Mesenchymal stem cell (in vitro differentiated cells and primary cell): Measurements from ENCODE around the gene CDC73.

Experiments
- DNase-seq: peaks from one replicate; pipeline ENCODE4 v3.0.0-alpha.2; 2013
- H2AFZ ChIP-seq: one replicate; pipeline ENCODE4 v1.6.1; 2013; ENCODE audit warnings: low read depth, mild to moderate bottlenecking, control low read depth, inconsistent platforms, low read length, moderate library complexity
- H2AK5ac ChIP-seq: 2 replicates; pipeline ENCODE4 v1.6.1; 2013; ENCODE audit warnings: low read length, moderate library complexity, mild to moderate bottlenecking, inconsistent platforms; ENCODE audit not compliant: severe bottlenecking
- H2BK120ac ChIP-seq: one replicate; pipeline ENCODE4 v1.6.1; 2013; ENCODE audit warnings: low read depth, mild to moderate bottlenecking, inconsistent platforms, low read length, moderate library complexity
- H2BK12ac ChIP-seq, 2 experiments: one replicate each; pipeline ENCODE4 v1.6.1; 2013; ENCODE audit warnings: inconsistent platforms in 2 of 2, low read length in 2 of 2, mild to moderate bottlenecking in 2 of 2, moderate library complexity in 2 of 2, control low read depth in 1 of 2
- H2BK15ac ChIP-seq: one replicate; pipeline ENCODE4 v1.6.1; 2013; ENCODE audit warnings: mild to moderate bottlenecking, low read depth, inconsistent platforms; ENCODE audit not compliant: poor library complexity, severe bottlenecking
- H2BK5ac ChIP-seq: 2 replicates; pipeline ENCODE4 v1.6.1; 2013; ENCODE audit warnings: low read depth, mild to moderate bottlenecking, low read length, control low read depth, inconsistent platforms; ENCODE audit not compliant: poor library complexity, severe bottlenecking
- H3K14ac ChIP-seq, 2 experiments: one replicate each; pipeline ENCODE4 v1.6.1; 2013; ENCODE audit warnings: inconsistent platforms in 2 of 2, low read length in 2 of 2, control low read depth in 1 of 2, mild to moderate bottlenecking in 1 of 2, moderate library complexity in 1 of 2
- H3K18ac ChIP-seq, 2 experiments: one replicate each; pipeline ENCODE4 v1.6.1; 2013; ENCODE audit warnings: inconsistent platforms in 2 of 2, low read length in 2 of 2, control low read depth in 1 of 2, low read depth in 1 of 2, mild to moderate bottlenecking in 1 of 2
- H3K23ac ChIP-seq, 2 experiments: one replicate each; pipeline ENCODE4 v1.6.1; 2013; ENCODE audit warnings: inconsistent platforms in 2 of 2, low read length in 2 of 2, mild to moderate bottlenecking in 2 of 2, moderate library complexity in 2 of 2, control low read depth in 1 of 2
- H3K27ac ChIP-seq: 2 replicates; pipeline ENCODE4 v1.5.1; 2013; ENCODE audit warnings: mild to moderate bottlenecking, moderate library complexity, low read length, control low read depth, inconsistent platforms; ENCODE audit not compliant: poor library complexity, severe bottlenecking
- H3K27me3 ChIP-seq, 2 experiments: 2 replicates each; pipeline versions ENCODE4 v1.6.1 to v1.7.0; 2013; ENCODE audit warnings: low read length in 2 of 2, mild to moderate bottlenecking in 2 of 2, moderate library complexity in 2 of 2, control low read depth in 1 of 2, inconsistent platforms in 1 of 2; ENCODE audit not compliant: control insufficient read depth in 1 of 2, insufficient read depth in 1 of 2
- H3K36me3 ChIP-seq, 2 experiments: 2 replicates each; pipeline versions ENCODE4 v1.6.1 to v1.7.0; 2013; ENCODE audit warnings: low read length in 2 of 2, control low read depth in 1 of 2, inconsistent platforms in 1 of 2, low read depth in 1 of 2, mild to moderate bottlenecking in 1 of 2; ENCODE audit not compliant: insufficient read depth in 2 of 2, control insufficient read depth in 1 of 2
- H3K4ac ChIP-seq, 2 experiments: one replicate each; pipeline ENCODE4 v1.6.1; 2013; ENCODE audit warnings: inconsistent platforms in 2 of 2, low read length in 2 of 2, mild to moderate bottlenecking in 2 of 2, moderate library complexity in 2 of 2, control low read depth in 1 of 2, low read depth in 1 of 2
- H3K4me1 ChIP-seq: 2 replicates; pipeline ENCODE4 v1.6.1; 2013; ENCODE audit warnings: low read depth, low read length, control low read depth; ENCODE audit not compliant: control insufficient read depth, insufficient read depth
- H3K4me2 ChIP-seq: 2 replicates; pipeline ENCODE4 v1.6.1; 2013; ENCODE audit warnings: low read length, mild to moderate bottlenecking, inconsistent platforms; ENCODE audit not compliant: poor library complexity, severe bottlenecking
- H3K4me3 ChIP-seq, 2 experiments: 2 replicates each; pipeline versions ENCODE4 v1.5.1 to v1.7.0; 2013; ENCODE audit warnings: low read length in 2 of 2, mild to moderate bottlenecking in 2 of 2, control low read depth in 1 of 2, low read depth in 1 of 2; ENCODE audit not compliant: insufficient read depth in 1 of 2
- H3K79me1 ChIP-seq: replicated peaks from 2 replicates; pipeline ENCODE4 v1.6.1; 2013; ENCODE audit warnings: mild to moderate bottlenecking, control low read depth, low read length, inconsistent platforms; ENCODE audit not compliant: poor library complexity, severe bottlenecking
- H3K9ac ChIP-seq: 2 replicates; pipeline ENCODE4 v1.7.0; 2013; ENCODE audit warnings: mild to moderate bottlenecking, low read length, moderate library complexity
- H3K9me3 ChIP-seq: 2 replicates; pipeline ENCODE4 v1.7.0; 2013; ENCODE audit warnings: mild to moderate bottlenecking, low read length; ENCODE audit not compliant: control insufficient read depth
- H4K8ac ChIP-seq: one replicate; pipeline ENCODE4 v1.6.1; 2013; ENCODE audit warnings: inconsistent platforms, mild to moderate bottlenecking, low read length, moderate library complexity
- H4K91ac ChIP-seq: one replicate; pipeline ENCODE4 v1.6.1; 2013; ENCODE audit warnings: mild to moderate bottlenecking, low read length, inconsistent platforms
- WGBS: methylation state at CpG from one replicate; pipeline ENCODE4 v1.1.7; 2013; ENCODE audit warnings: mixed read lengths; 5-methylcytosine and 5-hydroxymethylcytosine counted together

The CDC73 gene

DNA sequence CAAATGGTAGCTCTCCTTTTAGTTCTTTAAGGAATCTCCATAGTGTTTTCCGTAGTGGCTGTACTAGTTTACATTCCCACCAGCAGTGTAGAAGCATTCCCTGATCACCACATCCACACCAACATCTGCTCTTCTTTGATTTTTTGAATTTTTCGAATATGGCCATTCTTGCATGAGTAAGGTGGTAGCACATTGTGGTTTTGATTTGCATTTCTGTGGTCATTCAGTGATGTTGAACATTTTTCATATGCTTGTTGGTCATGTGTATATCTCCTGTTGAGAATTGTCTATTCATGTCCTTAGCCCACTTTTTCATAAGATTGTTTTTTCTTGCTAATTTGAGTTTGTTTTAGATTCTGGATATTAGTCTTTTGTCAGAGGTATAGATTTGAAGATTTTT is 149.2 kb downstream of the CDC73 start:
- peaks cover 10% of the 10 kb centered on the region for H3K9me3 ChIP-seq
- H2BK120ac ChIP-seq: no peak overlapping the region
- no peak overlapping the region for H2BK12ac ChIP-seq
- 56% methylated on average over 2 of the region's 2 CpGs for whole genome bisulfite sequencing
- H4K91ac ChIP-seq: no peak overlapping the region
- H2AFZ ChIP-seq: no peak overlapping the region
- no peak overlapping the region for H3K4ac ChIP-seq
- peaks cover 3% of the 10 kb centered on the region for H3K4me1 ChIP-seq
- H3K23ac ChIP-seq: no peak overlapping the region
- no peak overlapping the region for H3K27ac ChIP-seq
- no peak overlapping the region for H3K9ac ChIP-seq
- H2AK5ac ChIP-seq: no peak overlapping the region
- no peak overlapping the region for H2BK15ac ChIP-seq
- H3K18ac ChIP-seq: no peak overlapping the region
- H3K27me3 ChIP-seq: no peaks in the 10 kb centered on the region
- no peak overlapping the region for H2BK5ac ChIP-seq
- H3K4me2 ChIP-seq: no peak overlapping the region
- peaks cover 0 to 1% of the 10 kb centered on the region in 2 experiments for H3K36me3 ChIP-seq
- H4K8ac ChIP-seq: no peak overlapping the region
- no peak overlapping the region for H3K14ac ChIP-seq
- H3K4me3 ChIP-seq: no peak overlapping the region
- DNase-seq: peak; percentile 65
- H3K79me1 ChIP-seq: peaks cover 2% of the 10 kb centered on the region

GRCh38 chr1:193275773-193276172 is 153.9 kb downstream of the CDC73 start:
- Histone ChIP-seq H3K27me3 (no peaks in the 10 kb centered on the region), H2AFZ (no peak overlapping the region), H3K36me3 (peaks cover 0 to 4% of the 10 kb centered on the region in 2 experiments), H2AK5ac (no peak overlapping the region), H3K23ac (no peak overlapping the region), H3K4me1 (no peaks in the 10 kb centered on the region), H3K18ac (no peak overlapping the region), H3K4me2 (no peak overlapping the region), H3K4me3 (no peak overlapping the region), H3K4ac (no peak overlapping the region), H3K79me1 (peaks cover 2% of the 10 kb centered on the region), H2BK5ac (no peak overlapping the region), H4K91ac (no peak overlapping the region), H3K14ac (no peak overlapping the region), H2BK12ac (no peak overlapping the region), H3K9ac (no peak overlapping the region), H3K27ac (no peak overlapping the region), H3K9me3 (peaks cover 10% of the 10 kb centered on the region), H2BK120ac (peak overlapping the region; percentile 19), H2BK15ac (no peak overlapping the region), H4K8ac (no peak overlapping the region)
- 88% methylated on average over 5 of the region's 5 CpGs for whole genome bisulfite sequencing
- no peak for DNase-seq

GRCh38 chr1:193278968-193279367 is 157.1 kb downstream of the CDC73 start:
- H3K18ac ChIP-seq: no peak overlapping the region
- H3K79me1 ChIP-seq: peaks cover 2% of the 10 kb centered on the region
- no peak overlapping the region for H3K14ac ChIP-seq
- H3K27me3 ChIP-seq: no peaks in the 10 kb centered on the region
- H3K9ac ChIP-seq: no peak overlapping the region
- 100% methylated on average over 1 of the region's 2 CpGs for WGBS
- H4K8ac ChIP-seq: no peak overlapping the region
- H3K4me1 ChIP-seq: peaks cover 3% of the 10 kb centered on the region
- H2BK5ac ChIP-seq: no peak overlapping the region
- H2AK5ac ChIP-seq: no peak overlapping the region
- peaks cover 6% of the 10 kb centered on the region for H3K9me3 ChIP-seq
- no peak overlapping the region for H3K4me3 ChIP-seq
- DNase-seq: no peak
- H3K27ac ChIP-seq: no peak overlapping the region
- H3K4me2 ChIP-seq: no peak overlapping the region
- no peak overlapping the region for H2AFZ ChIP-seq
- no peak overlapping the region for H4K91ac ChIP-seq
- no peak overlapping the region for H2BK120ac ChIP-seq
- peaks cover 0 to 4% of the 10 kb centered on the region in 2 experiments for H3K36me3 ChIP-seq
- H3K23ac ChIP-seq: no peak overlapping the region
- H2BK12ac ChIP-seq: no peak overlapping the region
- no peak overlapping the region for H3K4ac ChIP-seq
- no peak overlapping the region for H2BK15ac ChIP-seq

DNA sequence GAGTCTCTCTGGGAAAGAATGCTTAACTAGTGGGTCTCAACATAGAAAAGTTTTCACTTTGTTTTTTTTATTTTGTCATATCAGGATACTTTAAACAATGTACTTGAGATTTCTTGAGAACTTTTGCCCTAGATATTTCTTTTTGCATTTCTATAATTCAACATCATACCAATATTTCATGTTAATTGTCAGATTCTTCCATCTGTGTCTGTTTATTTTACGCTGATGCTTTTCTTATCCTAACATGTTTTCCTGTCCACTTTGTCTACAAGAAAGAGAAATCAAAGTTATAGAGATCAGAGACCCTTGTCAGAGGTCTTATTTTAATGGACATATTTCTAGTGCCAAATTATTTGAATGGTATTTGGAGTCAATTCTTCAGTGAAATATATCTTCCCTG is 160.1 kb downstream of the CDC73 start:
- no peak for DNase-seq
- H2BK15ac ChIP-seq: no peak overlapping the region
- H4K91ac ChIP-seq: no peak overlapping the region
- no peak overlapping the region for H3K18ac ChIP-seq
- H3K4ac ChIP-seq: no peak overlapping the region
- H2AFZ ChIP-seq: no peak overlapping the region
- no peak overlapping the region for H2BK5ac ChIP-seq
- no peak overlapping the region for H4K8ac ChIP-seq
- no peak overlapping the region for H3K4me3 ChIP-seq
- no peak overlapping the region for H3K27ac ChIP-seq
- H3K9me3 ChIP-seq: peaks cover 4% of the 10 kb centered on the region
- peaks cover 0 to 4% of the 10 kb centered on the region in 2 experiments for H3K36me3 ChIP-seq
- no peak overlapping the region for H3K9ac ChIP-seq
- H3K14ac ChIP-seq: no peak overlapping the region
- H3K27me3 ChIP-seq: no peaks in the 10 kb centered on the region
- no peak overlapping the region for H3K4me2 ChIP-seq
- 67% methylated on average over 1 of the region's 1 CpG for WGBS
- H3K4me1 ChIP-seq: peaks cover 3% of the 10 kb centered on the region
- H3K23ac ChIP-seq: no peak overlapping the region
- no peaks in the 10 kb centered on the region for H3K79me1 ChIP-seq
- H2BK12ac ChIP-seq: no peak overlapping the region
- H2AK5ac ChIP-seq: no peak overlapping the region
- no peak overlapping the region for H2BK120ac ChIP-seq
